Posterior cingulate gyrus (tissue), 11 donors: Measurements from ENCODE around the gene TCIRG1.

ENCODE experiments used
- DNase-seq, 10 donors: peaks; one replicate each; pipeline versions ENCODE4 v3.0.0 to v3.0.0-alpha.2; 2020 to 2021; ENCODE audit warnings: mixed read lengths in 3 of 10
- intact Hi-C: fragments of 100-400 bp; cut with DNase I; formaldehyde crosslinking; loops from one replicate; pipeline ENCODE4 v1.15.1; 2023

TCIRG1 gene

GRCh38 chr11:68035266-68035876 is 3.5 kb upstream of the TCIRG1 start:
- DNase-seq = peak in 1 of 10 donors; percentile 56
- intact Hi-C loops = loop anchor here (10.0 kb wide), 1 partner anchor 79 kb away; no protein-coding TSS in a partner anchor

- DNase-seq = peak in 2 of 10 donors; percentile 79 to 85
- intact Hi-C loops = loop anchor here (10.0 kb wide), 1 partner anchor 79 kb away; no protein-coding TSS in a partner anchor
These were observed 2.6 kb upstream of the TCIRG1 start for GRCh38 chr11:68036141-68036716.

DNA sequence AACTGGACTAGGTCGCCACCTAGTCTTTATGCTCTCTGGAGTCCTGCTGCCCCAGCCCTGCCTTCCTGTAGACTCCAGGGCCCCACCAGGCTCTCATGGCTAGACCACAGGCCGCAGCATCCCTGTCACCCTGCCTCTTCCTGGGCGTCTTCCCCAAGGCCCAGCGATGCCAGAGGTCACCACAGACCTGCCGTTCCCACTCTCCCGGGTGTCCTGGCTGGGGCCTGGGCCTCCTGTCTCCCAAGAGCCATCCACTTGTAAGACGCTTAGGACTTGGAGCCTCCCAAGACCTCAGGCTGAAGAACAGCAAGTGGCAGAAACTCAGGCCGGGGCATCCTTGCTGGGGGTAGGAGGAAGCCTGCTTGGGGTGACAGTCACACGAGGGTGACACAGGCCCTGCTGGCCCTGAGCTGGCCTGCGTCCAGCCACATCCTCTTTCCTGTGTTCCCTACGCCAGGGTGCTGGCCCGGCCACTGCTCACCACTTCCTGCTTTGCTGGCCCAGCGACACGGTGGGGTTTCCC is 2.0 kb upstream of the TCIRG1 start:
- DNase-seq = peak in 2 of 10 donors; percentile 83 to 89
- intact Hi-C loops = loop anchor here (10.0 kb wide), 1 partner anchor 78 kb away; no protein-coding TSS in a partner anchor

GRCh38 chr11:68037411-68038225 is 1.2 kb upstream of the TCIRG1 start:
- intact Hi-C loops = loop anchor here (10.0 kb wide), 1 partner anchor 77 kb away; no protein-coding TSS in a partner anchor

GRCh38 chr11:68038226-68038717 is 553 bp upstream of the TCIRG1 start:
- DNase-seq = peak in 2 of 10 donors; percentile 67 to 78

More at GRCh38 chr11:68037411-68038225, 1.2 kb upstream of the TCIRG1 start:
- DNase-seq = peak in 2 of 10 donors; percentile 57 to 78

DNA sequence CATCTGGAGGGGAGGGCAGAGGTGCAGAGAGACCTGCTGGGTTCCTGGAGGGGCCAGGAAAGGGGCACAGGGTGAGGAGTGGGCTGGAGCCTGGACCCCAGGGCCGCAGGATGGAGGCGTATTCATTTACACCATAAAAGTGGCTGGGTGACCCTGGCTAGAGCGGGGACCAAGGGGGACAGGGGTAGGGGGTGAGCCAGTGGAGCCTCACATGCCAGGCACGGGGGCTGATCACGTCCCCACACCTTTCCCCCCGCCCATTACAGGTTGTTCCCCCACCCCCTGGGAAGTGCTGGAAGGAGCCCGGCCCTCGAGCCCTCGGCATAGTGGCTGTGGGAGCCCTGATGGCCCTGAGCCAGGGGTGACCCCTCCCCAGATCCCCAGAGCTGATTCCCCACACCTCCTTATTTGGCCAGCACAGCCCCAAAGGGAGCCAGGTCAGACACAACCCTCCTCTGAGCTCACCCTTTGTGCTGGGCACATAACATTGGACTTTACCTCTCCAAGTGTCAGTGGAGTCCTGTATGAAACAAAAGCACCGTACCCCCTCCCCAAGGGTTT is 781 bp downstream of the TCIRG1 start:
- peak in 2 of 10 donors; percentile 39 to 64 for DNase-seq

More at GRCh38 chr11:68038226-68038717, 553 bp upstream of the TCIRG1 start:
- intact Hi-C loops = loop anchor here (10.0 kb wide), 1 partner anchor 77 kb away; no protein-coding TSS in a partner anchor

GRCh38 chr11:68040101-68040956 is 1.5 kb downstream of the TCIRG1 start:
- intact Hi-C loops = no loop called here
- peak in 4 of 10 donors; percentile 3 to 81 (median 75) for DNase-seq

More for the DNA sequence above, 781 bp downstream of the TCIRG1 start:
- intact Hi-C loops = loop anchor here (10.0 kb wide), 1 partner anchor 75 kb away; no protein-coding TSS in a partner anchor

GRCh38 chr11:68040957-68041591 is 2.2 kb downstream of the TCIRG1 start:
- intact Hi-C loops = no loop called here
- DNase-seq = peak in 3 of 10 donors; percentile 58 to 84 (median 74)

DNA sequence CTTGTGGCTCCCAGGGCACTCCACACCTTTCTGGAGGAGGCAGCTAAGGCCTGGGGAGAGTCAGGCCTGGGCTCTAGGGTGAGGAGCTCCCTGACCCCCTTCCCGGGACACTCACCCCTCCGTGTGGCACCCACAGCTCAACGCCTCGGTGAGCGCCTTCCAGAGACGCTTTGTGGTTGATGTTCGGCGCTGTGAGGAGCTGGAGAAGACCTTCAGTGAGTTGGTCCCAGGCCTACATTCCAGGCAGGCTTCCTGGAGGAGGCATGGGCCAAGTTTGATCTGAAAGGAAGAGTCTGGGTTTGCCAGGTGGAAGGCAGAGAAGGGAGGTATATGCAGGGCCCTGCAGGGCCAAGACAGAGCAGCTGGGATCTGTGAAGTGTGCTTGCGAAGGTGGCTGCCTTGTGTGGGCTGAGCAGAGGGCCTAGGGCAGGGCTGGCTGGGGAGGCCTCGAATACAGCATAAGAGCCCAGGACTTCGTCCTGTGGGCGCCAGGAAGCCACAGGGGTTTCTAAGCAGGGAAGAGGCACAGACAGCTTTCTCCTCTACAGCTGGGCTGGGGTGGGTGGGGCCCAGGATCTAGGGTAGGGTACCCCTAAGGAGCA is 2.9 kb downstream of the TCIRG1 start:
- DNase-seq = peak in 3 of 10 donors; percentile 34 to 58 (median 42)
- intact Hi-C loops = no loop called here

DNA sequence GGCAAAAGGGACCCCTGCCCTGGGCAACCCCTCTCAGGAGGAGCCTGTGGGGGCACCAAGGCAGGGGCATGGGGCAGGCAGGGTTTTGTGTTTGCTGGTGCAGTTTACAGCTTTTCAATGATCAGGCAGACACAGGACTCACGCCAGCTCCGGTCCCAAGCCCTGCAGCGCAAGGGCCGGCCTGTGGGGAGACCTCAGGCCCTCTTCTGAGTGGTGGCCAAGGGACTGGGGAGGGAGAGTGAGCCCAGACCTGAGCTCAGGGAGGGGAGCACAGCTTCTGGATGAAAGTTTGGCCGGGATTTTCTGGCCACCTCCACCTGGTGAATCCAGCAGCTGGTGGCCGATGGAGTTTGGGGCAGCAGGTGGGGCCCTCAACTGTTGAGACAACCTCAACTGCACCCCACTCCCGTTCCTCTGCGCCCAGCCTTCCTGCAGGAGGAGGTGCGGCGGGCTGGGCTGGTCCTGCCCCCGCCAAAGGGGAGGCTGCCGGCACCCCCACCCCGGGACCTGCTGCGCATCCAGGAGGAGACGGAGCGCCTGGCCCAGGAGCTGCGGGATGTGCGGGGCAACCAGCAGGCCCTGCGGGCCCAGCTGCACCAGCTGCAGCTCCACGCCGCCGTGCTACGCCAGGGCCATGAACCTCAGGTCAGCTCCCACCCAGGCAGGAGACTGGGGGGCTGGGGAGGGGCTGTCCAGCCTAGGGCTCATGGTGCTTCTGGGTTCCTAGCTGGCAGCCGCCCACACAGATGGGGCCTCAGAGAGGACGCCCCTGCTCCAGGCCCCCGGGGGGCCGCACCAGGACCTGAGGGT is 3.6 kb downstream of the TCIRG1 start:
- intact Hi-C loops = no loop called here
- peak in 4 of 10 donors; percentile 4 to 81 (median 69) for DNase-seq

DNA sequence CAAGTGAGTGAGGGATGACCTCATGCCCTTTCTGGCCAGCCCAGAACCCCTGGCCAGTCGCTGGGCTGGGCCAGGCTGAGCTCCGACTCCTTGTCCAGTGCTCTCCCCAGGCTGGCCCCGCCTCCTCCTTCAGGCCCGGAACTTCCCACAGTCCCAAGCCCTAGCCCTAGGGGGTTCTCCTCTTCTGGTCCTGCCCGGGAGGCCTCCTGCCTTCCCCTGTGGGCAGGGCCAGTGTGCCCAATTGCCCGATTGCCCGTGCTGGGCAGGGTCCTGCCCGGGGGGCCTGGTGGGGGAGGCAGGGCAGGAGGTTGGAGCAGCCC is 4.2 kb downstream of the TCIRG1 start:
- peak in 1 of 10 donors; percentile 61 for DNase-seq
- intact Hi-C loops = no loop called here

GRCh38 chr11:68043349-68044144 is 4.7 kb downstream of the TCIRG1 start:
- DNase-seq = peak in 3 of 10 donors; percentile 57 to 75 (median 75)
- intact Hi-C loops = no loop called here

DNA sequence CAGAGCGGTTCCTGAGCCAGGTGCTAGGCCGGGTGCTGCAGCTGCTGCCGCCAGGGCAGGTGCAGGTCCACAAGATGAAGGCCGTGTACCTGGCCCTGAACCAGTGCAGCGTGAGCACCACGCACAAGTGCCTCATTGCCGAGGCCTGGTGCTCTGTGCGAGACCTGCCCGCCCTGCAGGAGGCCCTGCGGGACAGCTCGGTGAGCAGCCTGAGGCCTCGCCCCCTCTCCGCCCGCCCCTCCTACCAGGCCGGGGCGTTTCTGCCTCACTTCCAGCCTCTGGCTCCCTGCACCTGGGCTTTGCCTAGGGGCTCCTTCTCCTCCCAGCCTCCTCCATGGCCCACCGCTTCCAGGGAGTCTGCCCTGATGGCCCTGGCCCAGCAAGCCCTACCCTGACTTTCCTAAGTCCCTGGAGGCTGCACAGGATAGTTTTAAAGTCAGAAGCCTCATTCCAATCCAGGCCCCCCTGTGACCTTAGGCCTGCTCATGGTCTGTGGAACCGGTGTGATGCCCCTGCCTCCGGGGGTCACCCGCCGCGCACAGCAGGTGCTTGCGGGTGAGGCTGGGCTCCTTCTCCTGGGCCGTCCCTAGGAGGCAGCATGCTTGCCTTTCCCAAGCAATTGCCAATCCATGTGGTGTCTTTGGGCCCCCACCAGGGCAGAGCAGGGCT is 5.5 kb downstream of the TCIRG1 start:
- intact Hi-C loops = no loop called here

DNA sequence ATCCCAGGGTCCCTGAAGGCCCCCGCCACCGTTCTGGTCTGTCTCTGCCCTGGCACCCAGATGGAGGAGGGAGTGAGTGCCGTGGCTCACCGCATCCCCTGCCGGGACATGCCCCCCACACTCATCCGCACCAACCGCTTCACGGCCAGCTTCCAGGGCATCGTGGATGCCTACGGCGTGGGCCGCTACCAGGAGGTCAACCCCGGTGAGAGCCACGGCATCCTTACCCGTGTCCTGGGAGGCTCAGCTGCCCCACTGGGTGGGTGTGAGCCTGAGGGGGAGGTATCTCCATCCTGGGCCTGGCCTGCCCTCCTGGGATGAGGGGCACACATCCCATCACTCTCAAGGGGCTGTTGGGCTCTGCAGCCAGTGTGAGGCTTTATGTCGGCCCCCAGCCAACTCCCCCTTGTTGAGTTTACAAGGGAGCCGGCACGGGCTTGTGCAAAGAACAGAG is 6.1 kb downstream of the TCIRG1 start:
- intact Hi-C loops = no loop called here
- peak in 3 of 10 donors; percentile 57 to 83 (median 59) for DNase-seq

More for the DNA sequence above, 5.5 kb downstream of the TCIRG1 start:
- peak in 3 of 10 donors; percentile 45 to 80 (median 76) for DNase-seq

DNA sequence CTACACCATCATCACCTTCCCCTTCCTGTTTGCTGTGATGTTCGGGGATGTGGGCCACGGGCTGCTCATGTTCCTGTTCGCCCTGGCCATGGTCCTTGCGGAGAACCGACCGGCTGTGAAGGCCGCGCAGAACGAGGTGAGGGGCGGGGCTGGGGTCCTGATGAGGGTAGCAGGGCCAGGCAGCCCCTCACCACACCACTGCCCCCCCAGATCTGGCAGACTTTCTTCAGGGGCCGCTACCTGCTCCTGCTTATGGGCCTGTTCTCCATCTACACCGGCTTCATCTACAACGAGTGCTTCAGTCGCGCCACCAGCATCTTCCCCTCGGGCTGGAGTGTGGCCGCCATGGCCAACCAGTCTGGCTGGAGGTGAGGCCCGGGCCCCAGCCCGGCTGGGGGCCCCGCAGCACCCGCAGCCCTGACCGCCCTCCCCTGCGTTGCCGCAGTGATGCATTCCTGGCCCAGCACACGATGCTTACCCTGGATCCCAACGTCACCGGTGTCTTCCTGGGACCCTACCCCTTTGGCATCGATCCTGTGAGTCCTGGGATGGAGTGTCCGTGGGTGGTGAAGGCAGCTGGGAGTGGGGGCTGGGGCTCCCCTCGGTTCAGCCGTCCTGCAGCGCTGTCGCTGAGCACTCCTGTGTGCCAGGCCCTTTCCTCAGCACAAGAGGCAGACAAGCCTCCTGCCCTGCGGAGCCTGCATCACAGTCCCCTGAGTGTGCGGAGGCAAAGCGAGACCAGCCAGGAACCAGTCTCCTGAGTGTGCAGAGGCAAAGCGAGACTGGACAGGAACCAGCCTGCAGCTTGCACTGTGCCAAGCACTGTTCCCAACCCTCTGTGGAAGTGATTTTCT is 8.8 kb downstream of the TCIRG1 start:
- intact Hi-C loops = no loop called here
- peak in 3 of 10 donors; percentile 58 to 88 (median 83) for DNase-seq
